ENCODE results near the gene ARPC1A. TPM values are rescaled to one million over a fixed set of nuclear protein-coding genes. Genes with fewer than 3 reads are reported as not detected.
"Not testable (repeated sequence)": the region's sequence is repeated elsewhere in the genome, so short reads cannot be mapped to it uniquely, and the experiment has no call there.

ARPC1A gene
- total RNA-seq, 6 experiments from 2014 or later: 50.0 to 78.0 (median 63.4) TPM

DNA sequence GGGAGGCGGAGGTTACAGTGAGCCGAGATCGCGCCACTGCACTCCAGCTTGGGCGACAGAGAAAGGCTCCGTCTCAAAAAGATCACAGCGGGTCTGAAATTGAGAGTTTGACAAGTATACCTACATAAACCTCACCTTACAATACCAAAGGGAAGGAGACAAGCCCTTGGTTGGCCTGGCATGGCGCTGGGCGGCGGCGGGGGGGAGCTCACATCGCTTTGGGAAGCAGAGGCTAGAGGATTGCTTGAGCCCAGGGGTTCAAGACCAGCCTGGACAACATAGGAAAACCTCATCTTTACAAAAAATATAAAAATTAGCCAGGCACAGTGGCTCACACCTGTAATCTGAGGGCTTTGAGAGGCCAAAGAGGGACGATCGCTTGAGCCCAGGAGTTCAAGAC, 1.1 kb upstream of the ARPC1A start:
- H3K4me3 ChIP-seq: no peak overlapping the region
- DNase-seq: no peak
- no peak for ATAC-seq
- intact Hi-C loops (cut with DNase I): no loop called here
- no peaks in the 10 kb centered on the region for H3K36me3 ChIP-seq
- TF ChIP-seq, protein P1, sequence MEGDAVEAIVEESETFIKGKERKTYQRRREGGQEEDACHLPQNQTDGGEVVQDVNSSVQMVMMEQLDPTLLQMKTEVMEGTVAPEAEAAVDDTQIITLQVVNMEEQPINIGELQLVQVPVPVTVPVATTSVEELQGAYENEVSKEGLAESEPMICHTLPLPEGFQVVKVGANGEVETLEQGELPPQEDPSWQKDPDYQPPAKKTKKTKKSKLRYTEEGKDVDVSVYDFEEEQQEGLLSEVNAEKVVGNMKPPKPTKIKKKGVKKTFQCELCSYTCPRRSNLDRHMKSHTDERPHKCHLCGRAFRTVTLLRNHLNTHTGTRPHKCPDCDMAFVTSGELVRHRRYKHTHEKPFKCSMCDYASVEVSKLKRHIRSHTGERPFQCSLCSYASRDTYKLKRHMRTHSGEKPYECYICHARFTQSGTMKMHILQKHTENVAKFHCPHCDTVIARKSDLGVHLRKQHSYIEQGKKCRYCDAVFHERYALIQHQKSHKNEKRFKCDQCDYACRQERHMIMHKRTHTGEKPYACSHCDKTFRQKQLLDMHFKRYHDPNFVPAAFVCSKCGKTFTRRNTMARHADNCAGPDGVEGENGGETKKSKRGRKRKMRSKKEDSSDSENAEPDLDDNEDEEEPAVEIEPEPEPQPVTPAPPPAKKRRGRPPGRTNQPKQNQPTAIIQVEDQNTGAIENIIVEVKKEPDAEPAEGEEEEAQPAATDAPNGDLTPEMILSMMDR (IDR thresholded peaks at IDR 0.05): no peak
- no peak for TF ChIP-seq POLR2A (IDR thresholded peaks at IDR 0.05)
- H3K27me3 ChIP-seq: no peaks in the 10 kb centered on the region
- no peak overlapping the region for H3K27ac ChIP-seq
- peaks cover 0 to 15% (median 2%) of the 10 kb centered on the region in 4 donors for H3K4me1 ChIP-seq
- WGBS (ENCODE audit: insufficient coverage, low coverage, low lambda C conversion rate, missing lambda C conversion rate): 100% methylated on average over 7 of the region's 14 CpGs
- H3K9me3 ChIP-seq: no peaks in the 10 kb centered on the region

DNA sequence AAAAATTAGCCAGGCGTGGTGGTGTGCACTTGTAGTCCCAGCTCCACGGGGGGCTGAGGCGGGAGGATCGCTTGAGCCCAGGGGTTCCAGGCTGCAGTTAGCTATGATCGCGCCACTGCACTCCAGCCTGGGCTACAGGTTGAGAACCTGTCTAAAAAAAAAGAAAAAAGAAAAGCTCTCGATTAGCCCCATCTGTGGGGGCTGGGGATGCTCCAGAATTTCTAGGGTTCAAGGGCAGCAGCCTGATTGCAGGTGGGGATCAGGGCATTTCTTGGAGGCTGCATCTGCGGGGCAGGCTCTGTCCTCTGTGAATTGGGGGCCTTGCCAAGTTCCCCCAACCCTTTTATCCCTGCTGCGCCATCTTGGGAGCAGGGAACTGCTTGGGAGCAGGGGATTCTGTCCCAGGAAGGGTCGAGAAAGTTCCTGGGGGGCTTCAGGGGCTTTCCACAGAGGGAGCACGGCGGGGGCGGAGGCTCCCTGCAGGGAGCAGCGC, 651 bp upstream of the ARPC1A start:
- 52% methylated on average over 8 of the region's 14 CpGs for WGBS (ENCODE audit: insufficient coverage, low coverage, low lambda C conversion rate, missing lambda C conversion rate)
- ATAC-seq: peak in 2 of 4 donors; percentile 1 to 2
- no peaks in the 10 kb centered on the region for H3K36me3 ChIP-seq
- intact Hi-C loops (cut with DNase I): no loop called here
- no peak for DNase-seq
- no peaks in the 10 kb centered on the region for H3K27me3 ChIP-seq
- TF ChIP-seq, protein P1 (IDR thresholded peaks at IDR 0.05): no peak
- no peak for TF ChIP-seq POLR2A (IDR thresholded peaks at IDR 0.05)
- H3K4me3 ChIP-seq: peak overlapping the region; percentile 68 to 100 (median 96)
- H3K27ac ChIP-seq: peak overlapping the region in 2 of 3 donors; percentile 32 to 80
- H3K4me1 ChIP-seq: peaks cover 0 to 15% (median 2%) of the 10 kb centered on the region in 4 donors
- no peaks in the 10 kb centered on the region for H3K9me3 ChIP-seq

DNA sequence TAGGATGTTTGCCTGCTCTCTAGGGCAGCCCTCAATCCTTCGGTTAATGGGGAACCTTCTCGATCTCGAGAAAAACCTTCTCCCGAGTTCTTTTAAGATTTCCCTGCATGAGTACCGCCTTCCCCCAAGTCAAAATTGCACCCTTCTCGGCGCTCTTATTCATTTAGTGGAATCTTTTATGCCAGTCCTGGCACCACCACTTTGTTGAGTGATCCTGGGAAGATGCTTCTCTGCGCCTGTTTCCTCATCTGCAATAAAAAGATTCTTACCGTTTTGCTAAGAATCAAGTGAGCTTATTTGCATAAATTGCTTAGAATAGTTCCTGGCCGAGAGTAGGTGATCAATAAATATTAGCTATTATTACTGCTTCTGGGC, 697 bp downstream of the ARPC1A start:
- Histone ChIP-seq H3K4me3 (peak overlapping the region; percentile 68 to 100 (median 96)), H3K9me3 (no peaks in the 10 kb centered on the region), H3K27ac (peak overlapping the region in 2 of 3 donors; percentile 74 to 80), H3K27me3 (no peaks in the 10 kb centered on the region), H3K4me1 (peaks cover 0 to 20% (median 5%) of the 10 kb centered on the region in 4 donors), H3K36me3 (no peaks in the 10 kb centered on the region)
- DNase-seq (no peak), ATAC-seq (no peak)
- TF ChIP-seq, protein P1 (IDR thresholded peaks at IDR 0.05): no peak
- TF ChIP-seq POLR2A (IDR thresholded peaks at IDR 0.05): no peak
- intact Hi-C loops (cut with DNase I): no loop called here
- 0% methylated on average over 10 of the region's 10 CpGs for WGBS (ENCODE audit: insufficient coverage, low coverage, low lambda C conversion rate, missing lambda C conversion rate)

DNA sequence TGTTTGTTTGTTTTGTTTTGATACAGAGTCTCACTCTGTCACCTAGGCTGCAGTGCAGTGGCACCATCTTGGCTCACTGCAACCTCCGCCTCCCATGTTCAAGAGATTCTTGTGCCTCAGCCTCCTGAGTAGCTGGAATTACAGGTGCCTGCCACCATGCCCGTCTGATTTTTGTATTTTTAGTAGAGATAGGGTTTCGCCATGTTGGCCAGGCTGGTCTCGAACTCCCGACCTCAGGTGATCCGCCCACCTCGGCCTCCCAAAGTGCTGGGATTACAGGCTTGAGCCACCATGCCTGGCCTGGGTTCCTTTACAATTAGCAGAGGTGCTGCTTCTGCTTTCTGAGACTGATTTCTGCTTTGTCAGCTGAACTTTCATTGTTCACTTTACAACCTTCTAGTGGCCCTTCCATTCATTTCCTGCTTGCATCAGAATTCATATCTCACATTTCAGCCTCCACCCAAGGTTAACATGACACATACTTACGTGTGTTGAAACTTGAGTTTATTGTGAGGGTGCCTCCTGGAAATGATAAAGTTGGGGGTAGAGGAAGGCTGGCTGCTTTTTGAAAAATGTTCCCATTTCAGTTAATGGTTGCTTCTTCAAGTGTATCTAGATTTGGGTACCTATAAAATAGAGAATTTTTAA, 4.7 kb downstream of the ARPC1A start:
- DNase-seq; H3K9me3 ChIP-seq; H3K4me3 ChIP-seq; H3K27me3 ChIP-seq; intact Hi-C loops (cut with DNase I): not testable (repeated sequence)
- peaks cover 0 to 12% (median 2%) of the 10 kb centered on the region in 4 donors for H3K4me1 ChIP-seq
- 55% methylated on average over 2 of the region's 8 CpGs for WGBS (ENCODE audit: insufficient coverage, low coverage, low lambda C conversion rate, missing lambda C conversion rate)
- peaks cover 0 to 22% (median 0%) of the 10 kb centered on the region in 4 donors for H3K36me3 ChIP-seq
- H3K27ac ChIP-seq: peak overlapping the region in 1 of 3 donors; percentile 18
- peak in 3 of 4 donors; percentile 3 to 36 (median 8) for ATAC-seq

DNA sequence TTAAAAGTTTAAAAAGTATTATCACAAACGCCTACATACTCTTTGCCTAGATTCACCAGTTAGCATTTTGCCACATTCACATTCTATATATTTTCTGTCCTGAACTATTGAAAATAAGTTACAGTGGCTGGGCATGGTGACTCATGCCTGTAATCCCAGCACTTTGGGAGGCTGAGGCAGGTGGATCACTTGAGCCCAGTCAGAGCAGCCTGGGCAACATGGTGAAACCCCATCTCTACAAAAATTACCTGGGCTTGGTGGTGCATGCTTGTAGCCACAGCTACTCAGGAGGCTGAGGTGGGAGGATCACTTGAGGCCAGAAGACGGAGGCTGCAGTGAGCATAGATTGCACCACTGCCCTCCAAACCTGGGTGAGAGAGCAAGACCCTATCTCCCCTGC, 5.3 kb downstream of the ARPC1A start:
- TF ChIP-seq POLR2A (IDR thresholded peaks at IDR 0.05): no peak
- TF ChIP-seq, protein P1 (IDR thresholded peaks at IDR 0.05): no peak
- ATAC-seq: no peak

More for the DNA sequence above, 5.3 kb downstream of the ARPC1A start:
- Histone ChIP-seq H3K27ac (peak overlapping the region in 1 of 3 donors; percentile 18), H3K4me1 (peaks cover 0 to 12% (median 2%) of the 10 kb centered on the region in 4 donors), H3K36me3 (peaks cover 0 to 28% (median 0%) of the 10 kb centered on the region in 4 donors), H3K9me3 (no peaks in the 10 kb centered on the region), H3K27me3 (no peaks in the 10 kb centered on the region), H3K4me3 (no peak overlapping the region)
- DNase-seq: no peak
- WGBS (ENCODE audit: insufficient coverage, low coverage, low lambda C conversion rate, missing lambda C conversion rate): 86% methylated on average over 2 of the region's 2 CpGs
- intact Hi-C loops (cut with DNase I): no loop called here

Measured in right lobe of liver (tissue), 6 donors.